ENCODE results near the gene NEGR1.

GRCh38 chr1:71372496-71372895 is 909.8 kb downstream of the NEGR1 start:
- TF ChIP-seq POLR2A (IDR thresholded peaks at IDR 0.05) (no peak), EP300 (IDR thresholded peaks at IDR 0.05) (no peak), CTCF (IDR thresholded peaks at IDR 0.05) (no peak)

Measured in ovary (tissue), 3 donors.